ENCODE results near the gene CSTB. TPM values are rescaled to one million over a fixed set of nuclear protein-coding genes. Genes with fewer than 3 reads are reported as not detected.

Gene CSTB
- total RNA-seq, 2 donors from 2014 or later: 13.3 to 34.7 TPM

DNA sequence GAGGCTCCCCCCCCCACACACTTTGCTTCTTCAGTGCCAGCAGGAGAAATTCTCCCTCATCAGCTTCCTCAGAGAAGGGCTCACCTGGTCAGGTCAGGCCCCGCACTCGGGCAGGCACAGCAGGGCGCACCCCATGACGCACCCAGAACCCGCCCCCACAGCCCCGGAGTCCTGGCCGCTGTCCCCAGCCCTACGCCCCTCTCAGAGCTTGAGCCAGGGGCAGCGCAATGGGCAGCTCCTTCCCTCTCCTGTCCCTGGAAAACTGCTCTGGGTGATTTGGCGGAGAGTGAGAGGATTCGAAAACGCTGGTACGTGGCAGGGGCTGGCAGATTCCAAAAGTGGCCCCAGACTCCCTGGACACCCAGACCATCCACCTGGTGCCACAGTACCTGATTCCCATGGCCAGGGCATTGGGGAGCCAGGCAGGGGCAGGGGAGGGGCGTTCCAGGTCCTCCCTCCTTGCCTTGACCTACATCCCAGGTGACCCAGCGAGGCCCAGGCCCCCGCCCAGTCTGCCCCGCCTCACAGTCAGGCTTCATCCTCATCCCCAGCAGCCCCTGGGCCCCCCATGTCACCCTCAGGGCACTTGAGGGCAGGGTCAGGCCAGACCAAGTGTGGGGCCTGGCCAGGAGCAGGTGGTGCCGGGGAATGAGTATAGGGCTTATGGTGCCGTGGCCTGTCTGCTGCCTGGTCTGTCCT, 37.0 kb upstream of the CSTB start:
- Histone ChIP-seq H3K9me3 (no peaks in the 10 kb centered on the region), H3K36me3 (no peaks in the 10 kb centered on the region), H3K4me1 (replicated peaks) (peaks cover 7% of the 10 kb centered on the region), H3K27ac (peak overlapping the region; percentile 14 to 25), H3K4me3 (no peak overlapping the region), H3K27me3 (replicated peaks; ENCODE audit: insufficient read depth) (no peaks in the 10 kb centered on the region)
- WGBS: 60% methylated on average over 15 of the region's 19 CpGs
- TF ChIP-seq, protein P1, sequence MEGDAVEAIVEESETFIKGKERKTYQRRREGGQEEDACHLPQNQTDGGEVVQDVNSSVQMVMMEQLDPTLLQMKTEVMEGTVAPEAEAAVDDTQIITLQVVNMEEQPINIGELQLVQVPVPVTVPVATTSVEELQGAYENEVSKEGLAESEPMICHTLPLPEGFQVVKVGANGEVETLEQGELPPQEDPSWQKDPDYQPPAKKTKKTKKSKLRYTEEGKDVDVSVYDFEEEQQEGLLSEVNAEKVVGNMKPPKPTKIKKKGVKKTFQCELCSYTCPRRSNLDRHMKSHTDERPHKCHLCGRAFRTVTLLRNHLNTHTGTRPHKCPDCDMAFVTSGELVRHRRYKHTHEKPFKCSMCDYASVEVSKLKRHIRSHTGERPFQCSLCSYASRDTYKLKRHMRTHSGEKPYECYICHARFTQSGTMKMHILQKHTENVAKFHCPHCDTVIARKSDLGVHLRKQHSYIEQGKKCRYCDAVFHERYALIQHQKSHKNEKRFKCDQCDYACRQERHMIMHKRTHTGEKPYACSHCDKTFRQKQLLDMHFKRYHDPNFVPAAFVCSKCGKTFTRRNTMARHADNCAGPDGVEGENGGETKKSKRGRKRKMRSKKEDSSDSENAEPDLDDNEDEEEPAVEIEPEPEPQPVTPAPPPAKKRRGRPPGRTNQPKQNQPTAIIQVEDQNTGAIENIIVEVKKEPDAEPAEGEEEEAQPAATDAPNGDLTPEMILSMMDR (IDR thresholded peaks at IDR 0.05): no peak
- TF ChIP-seq POLR2AphosphoS5 (IDR thresholded peaks at IDR 0.05) (no peak), POLR2A (IDR thresholded peaks at IDR 0.05) (no peak)
- DNase-seq (ENCODE audit: low spot score): no peak
- intact Hi-C loops (cut with DNase I): loop anchor here (10.0 kb wide), 1 partner anchor 122 kb away; no protein-coding TSS in a partner anchor

DNA sequence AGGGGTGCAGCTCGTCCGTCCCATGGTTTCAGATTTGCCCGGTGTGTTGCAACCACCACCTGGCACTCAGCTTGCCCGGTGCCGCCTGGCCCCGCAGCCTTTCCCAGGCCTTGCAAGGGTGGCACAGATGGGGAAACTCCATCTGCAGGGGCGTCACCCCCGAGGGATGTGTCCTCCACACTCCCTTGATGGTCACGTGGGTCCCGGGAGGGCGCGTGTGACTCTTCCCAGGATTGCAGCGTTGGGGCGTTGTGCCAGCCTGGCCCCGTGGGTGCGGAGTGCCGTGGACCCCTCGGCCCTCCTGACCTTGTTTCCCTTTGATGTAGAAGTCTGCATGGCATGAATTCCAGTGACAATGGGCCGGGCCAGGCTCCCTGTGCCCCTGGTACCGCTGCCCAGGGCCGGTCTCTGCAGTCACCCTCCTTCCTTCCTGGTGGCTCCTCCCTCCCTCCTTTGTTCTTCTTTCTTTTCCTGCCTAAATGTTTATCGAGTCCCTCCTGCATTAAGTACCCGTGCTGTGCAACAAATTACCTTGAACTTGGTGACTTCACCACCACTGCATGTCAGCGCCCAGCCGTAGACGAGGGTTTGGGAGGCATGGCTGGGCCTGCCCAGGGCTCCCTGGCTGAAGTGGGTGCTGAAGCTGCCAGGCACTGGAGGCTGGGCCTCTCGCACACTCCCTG, 36.2 kb upstream of the CSTB start:
- Histone ChIP-seq H3K36me3 (no peaks in the 10 kb centered on the region), H3K27me3 (replicated peaks; ENCODE audit: insufficient read depth) (no peaks in the 10 kb centered on the region), H3K4me3 (peak overlapping the region in 1 of 2 donors; percentile 15), H3K27ac (peak overlapping the region; percentile 25 to 31), H3K4me1 (replicated peaks) (peaks cover 7% of the 10 kb centered on the region), H3K9me3 (no peaks in the 10 kb centered on the region)
- DNase-seq (ENCODE audit: low spot score): peak; percentile 74
- WGBS: 23% methylated on average over 24 of the region's 27 CpGs
- no peak for TF ChIP-seq POLR2A (IDR thresholded peaks at IDR 0.05)
- no peak for TF ChIP-seq POLR2AphosphoS5 (IDR thresholded peaks at IDR 0.05)
- TF ChIP-seq, protein P1 (IDR thresholded peaks at IDR 0.05): no peak
- intact Hi-C loops (cut with DNase I): loop anchor here (10.0 kb wide), 1 partner anchor 123 kb away; no protein-coding TSS in a partner anchor

DNA sequence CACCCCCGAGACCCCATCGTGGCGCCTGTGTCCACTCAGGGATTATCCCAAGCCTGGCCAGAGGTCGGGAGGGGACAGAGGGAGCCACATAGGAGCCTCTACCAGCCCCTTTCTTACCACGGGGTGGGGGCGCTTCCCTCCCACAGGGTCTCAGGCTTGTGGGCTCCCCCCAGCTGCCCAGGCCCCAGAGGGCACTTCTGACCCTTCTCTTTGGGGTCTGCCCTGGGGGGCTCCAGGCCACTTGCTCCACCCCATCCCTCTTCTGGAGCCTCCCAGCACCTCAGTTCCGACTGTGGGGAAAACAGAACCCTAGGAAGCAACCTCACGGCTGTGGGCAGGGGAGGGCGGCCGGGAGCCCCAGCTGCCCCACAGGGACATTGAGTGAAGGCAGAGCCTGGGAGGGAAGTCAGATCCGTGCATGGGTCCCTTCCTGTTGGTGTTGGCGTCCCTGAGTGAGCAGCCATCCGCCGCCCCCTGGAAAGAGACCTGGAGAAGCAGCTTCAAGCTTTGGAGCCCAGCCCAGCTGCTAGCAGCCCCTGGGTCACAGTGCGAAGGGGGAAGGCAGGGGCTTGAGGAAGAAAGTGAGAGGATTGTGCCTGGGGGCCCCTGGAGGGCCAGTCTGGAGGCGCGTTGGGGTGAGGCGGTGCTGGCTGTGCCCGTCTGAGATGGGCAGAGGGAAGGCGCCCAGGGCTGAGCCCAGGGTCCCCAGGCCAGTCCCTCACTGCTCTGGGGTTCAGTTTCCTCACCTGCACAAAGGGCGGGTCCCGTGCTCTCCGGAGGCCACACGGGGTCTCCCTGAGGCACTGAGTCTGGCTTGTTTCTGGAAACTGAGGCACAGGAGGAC, 35.4 kb upstream of the CSTB start:
- peak overlapping the region; percentile 25 to 31 for H3K27ac ChIP-seq
- peaks cover 7% of the 10 kb centered on the region for H3K4me1 ChIP-seq (replicated peaks)
- no peaks in the 10 kb centered on the region for H3K9me3 ChIP-seq
- intact Hi-C loops (cut with DNase I): loop anchor here (10.0 kb wide), 1 partner anchor 123 kb away; no protein-coding TSS in a partner anchor
- H3K36me3 ChIP-seq: no peaks in the 10 kb centered on the region
- 45% methylated on average over 24 of the region's 24 CpGs for WGBS
- H3K27me3 ChIP-seq (replicated peaks; ENCODE audit: insufficient read depth): no peaks in the 10 kb centered on the region
- DNase-seq (ENCODE audit: low spot score): no peak
- no peak overlapping the region for H3K4me3 ChIP-seq
- TF ChIP-seq, protein P1 (IDR thresholded peaks at IDR 0.05): no peak
- no peak for TF ChIP-seq POLR2A (IDR thresholded peaks at IDR 0.05)
- no peak for TF ChIP-seq POLR2AphosphoS5 (IDR thresholded peaks at IDR 0.05)

DNA sequence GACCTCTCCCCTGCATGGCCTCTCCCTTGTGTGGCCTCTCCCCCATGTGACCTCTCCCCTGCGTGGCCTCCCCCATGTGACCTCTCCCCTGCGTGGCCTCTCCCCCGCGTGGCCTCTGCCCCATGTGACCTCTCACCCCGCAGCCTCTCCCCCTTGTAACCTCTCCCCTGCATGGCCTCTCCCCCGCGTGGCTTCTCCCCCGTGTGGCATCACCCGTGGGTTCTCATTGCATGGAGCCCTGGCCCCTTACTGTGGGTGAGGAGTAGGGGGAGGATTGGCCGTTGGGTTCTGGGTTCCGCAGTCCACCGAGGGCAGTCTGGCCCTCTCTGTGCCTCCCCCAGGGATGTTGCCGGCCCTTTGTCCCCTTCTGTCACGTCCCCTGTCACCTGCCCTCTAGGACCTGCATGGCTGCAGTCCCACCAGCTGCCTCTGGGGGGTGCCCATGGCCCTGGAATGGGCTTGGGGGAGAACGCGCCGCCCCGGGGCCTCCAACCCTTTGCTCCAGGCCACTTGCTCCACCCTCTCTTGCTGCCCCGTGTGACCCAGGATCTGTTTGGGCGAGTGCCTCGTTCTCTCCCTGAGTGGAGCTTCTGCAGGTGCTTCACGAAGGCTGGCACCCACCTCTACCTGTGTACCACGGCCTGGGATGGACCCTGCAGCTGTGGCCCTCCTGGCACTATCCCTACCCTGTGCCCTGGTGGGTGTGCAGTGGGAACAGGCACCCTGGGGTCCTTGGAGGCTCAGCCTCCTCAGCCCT, 34.6 kb upstream of the CSTB start:
- Histone ChIP-seq H3K27me3 (replicated peaks; ENCODE audit: insufficient read depth) (no peaks in the 10 kb centered on the region), H3K36me3 (no peaks in the 10 kb centered on the region), H3K4me3 (no peak overlapping the region), H3K4me1 (replicated peaks) (peaks cover 7% of the 10 kb centered on the region), H3K27ac (peak overlapping the region in 1 of 2 donors; percentile 31), H3K9me3 (no peaks in the 10 kb centered on the region)
- intact Hi-C loops (cut with DNase I): loop anchor here (1.0 to 10.0 kb wide), 2 partner anchors 124 to 165 kb away; no protein-coding TSS in a partner anchor
- TF ChIP-seq, protein P1 (IDR thresholded peaks at IDR 0.05): peak; percentile 91 to 98 (median 96)
- TF ChIP-seq POLR2A (IDR thresholded peaks at IDR 0.05): no peak
- peak; percentile 21 for TF ChIP-seq POLR2AphosphoS5 (IDR thresholded peaks at IDR 0.05)
- 11% methylated on average over 17 of the region's 23 CpGs for WGBS
- peak; percentile 74 for DNase-seq (ENCODE audit: low spot score)
